ENCODE data around the gene OVAAL. TPM values are rescaled to one million over a fixed set of nuclear protein-coding genes. Genes with fewer than 3 reads are reported as not detected.

Gene OVAAL
- total and polyA plus RNA-seq, 2 of the 8 experiments (the other 6 are each of a cell fraction or from before 2014, with no cell fraction given): not detected

DNA sequence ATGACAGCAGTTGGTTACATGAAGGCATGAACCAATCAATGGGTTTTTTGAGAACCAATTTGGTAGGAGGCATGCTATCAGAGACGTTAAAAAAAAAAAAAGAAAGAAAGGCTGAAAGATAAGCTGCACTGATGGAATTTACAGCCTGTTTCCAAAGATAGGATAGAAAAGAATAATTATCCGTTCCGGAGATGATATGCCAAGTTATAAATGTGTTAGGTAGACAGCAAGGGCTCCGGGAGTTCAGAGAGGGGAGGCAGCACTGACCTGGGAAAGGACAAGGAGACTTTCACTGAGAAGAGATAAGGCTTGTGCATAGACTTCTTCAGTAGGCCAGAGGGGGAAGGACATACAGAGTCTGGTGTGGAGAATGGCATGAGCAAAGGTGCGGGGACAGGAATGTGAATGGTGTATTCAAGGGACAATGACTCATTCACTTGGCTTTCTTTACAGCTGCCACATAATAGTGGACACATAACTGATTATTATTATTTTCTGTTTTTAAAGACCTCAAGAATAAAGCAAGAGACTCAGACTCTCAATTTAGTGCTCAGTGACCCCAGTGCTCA, 31.6 kb upstream of the OVAAL start (continued):
- TF ChIP-seq, protein P1, sequence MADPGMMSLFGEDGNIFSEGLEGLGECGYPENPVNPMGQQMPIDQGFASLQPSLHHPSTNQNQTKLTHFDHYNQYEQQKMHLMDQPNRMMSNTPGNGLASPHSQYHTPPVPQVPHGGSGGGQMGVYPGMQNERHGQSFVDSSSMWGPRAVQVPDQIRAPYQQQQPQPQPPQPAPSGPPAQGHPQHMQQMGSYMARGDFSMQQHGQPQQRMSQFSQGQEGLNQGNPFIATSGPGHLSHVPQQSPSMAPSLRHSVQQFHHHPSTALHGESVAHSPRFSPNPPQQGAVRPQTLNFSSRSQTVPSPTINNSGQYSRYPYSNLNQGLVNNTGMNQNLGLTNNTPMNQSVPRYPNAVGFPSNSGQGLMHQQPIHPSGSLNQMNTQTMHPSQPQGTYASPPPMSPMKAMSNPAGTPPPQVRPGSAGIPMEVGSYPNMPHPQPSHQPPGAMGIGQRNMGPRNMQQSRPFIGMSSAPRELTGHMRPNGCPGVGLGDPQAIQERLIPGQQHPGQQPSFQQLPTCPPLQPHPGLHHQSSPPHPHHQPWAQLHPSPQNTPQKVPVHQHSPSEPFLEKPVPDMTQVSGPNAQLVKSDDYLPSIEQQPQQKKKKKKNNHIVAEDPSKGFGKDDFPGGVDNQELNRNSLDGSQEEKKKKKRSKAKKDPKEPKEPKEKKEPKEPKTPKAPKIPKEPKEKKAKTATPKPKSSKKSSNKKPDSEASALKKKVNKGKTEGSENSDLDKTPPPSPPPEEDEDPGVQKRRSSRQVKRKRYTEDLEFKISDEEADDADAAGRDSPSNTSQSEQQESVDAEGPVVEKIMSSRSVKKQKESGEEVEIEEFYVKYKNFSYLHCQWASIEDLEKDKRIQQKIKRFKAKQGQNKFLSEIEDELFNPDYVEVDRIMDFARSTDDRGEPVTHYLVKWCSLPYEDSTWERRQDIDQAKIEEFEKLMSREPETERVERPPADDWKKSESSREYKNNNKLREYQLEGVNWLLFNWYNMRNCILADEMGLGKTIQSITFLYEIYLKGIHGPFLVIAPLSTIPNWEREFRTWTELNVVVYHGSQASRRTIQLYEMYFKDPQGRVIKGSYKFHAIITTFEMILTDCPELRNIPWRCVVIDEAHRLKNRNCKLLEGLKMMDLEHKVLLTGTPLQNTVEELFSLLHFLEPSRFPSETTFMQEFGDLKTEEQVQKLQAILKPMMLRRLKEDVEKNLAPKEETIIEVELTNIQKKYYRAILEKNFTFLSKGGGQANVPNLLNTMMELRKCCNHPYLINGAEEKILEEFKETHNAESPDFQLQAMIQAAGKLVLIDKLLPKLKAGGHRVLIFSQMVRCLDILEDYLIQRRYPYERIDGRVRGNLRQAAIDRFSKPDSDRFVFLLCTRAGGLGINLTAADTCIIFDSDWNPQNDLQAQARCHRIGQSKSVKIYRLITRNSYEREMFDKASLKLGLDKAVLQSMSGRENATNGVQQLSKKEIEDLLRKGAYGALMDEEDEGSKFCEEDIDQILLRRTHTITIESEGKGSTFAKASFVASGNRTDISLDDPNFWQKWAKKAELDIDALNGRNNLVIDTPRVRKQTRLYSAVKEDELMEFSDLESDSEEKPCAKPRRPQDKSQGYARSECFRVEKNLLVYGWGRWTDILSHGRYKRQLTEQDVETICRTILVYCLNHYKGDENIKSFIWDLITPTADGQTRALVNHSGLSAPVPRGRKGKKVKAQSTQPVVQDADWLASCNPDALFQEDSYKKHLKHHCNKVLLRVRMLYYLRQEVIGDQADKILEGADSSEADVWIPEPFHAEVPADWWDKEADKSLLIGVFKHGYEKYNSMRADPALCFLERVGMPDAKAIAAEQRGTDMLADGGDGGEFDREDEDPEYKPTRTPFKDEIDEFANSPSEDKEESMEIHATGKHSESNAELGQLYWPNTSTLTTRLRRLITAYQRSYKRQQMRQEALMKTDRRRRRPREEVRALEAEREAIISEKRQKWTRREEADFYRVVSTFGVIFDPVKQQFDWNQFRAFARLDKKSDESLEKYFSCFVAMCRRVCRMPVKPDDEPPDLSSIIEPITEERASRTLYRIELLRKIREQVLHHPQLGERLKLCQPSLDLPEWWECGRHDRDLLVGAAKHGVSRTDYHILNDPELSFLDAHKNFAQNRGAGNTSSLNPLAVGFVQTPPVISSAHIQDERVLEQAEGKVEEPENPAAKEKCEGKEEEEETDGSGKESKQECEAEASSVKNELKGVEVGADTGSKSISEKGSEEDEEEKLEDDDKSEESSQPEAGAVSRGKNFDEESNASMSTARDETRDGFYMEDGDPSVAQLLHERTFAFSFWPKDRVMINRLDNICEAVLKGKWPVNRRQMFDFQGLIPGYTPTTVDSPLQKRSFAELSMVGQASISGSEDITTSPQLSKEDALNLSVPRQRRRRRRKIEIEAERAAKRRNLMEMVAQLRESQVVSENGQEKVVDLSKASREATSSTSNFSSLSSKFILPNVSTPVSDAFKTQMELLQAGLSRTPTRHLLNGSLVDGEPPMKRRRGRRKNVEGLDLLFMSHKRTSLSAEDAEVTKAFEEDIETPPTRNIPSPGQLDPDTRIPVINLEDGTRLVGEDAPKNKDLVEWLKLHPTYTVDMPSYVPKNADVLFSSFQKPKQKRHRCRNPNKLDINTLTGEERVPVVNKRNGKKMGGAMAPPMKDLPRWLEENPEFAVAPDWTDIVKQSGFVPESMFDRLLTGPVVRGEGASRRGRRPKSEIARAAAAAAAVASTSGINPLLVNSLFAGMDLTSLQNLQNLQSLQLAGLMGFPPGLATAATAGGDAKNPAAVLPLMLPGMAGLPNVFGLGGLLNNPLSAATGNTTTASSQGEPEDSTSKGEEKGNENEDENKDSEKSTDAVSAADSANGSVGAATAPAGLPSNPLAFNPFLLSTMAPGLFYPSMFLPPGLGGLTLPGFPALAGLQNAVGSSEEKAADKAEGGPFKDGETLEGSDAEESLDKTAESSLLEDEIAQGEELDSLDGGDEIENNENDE (IDR thresholded peaks at IDR 0.05; ENCODE audit: insufficient replicate concordance, low read length): no peak
- TF ChIP-seq EGR1 (IDR thresholded peaks at IDR 0.05; ENCODE audit: borderline replicate concordance, low read depth, low read length) (no peak), RXRA (IDR thresholded peaks at IDR 0.05; ENCODE audit: insufficient read depth, low read depth, low read length) (no peak), CHD2 (IDR thresholded peaks at IDR 0.05; ENCODE audit: low read length) (no peak)
